HEK293 (cell line): ENCODE results near the gene RAF1.
A peak's percentile ranks its signal among the peaks of the same experiment; 100 is the strongest.

ENCODE experiments used
- CTCF ChIA-PET: fragments of 350-600 bp; formaldehyde crosslinking; extraction: SDS; loops from one replicate; lab custom pipeline; 2021; ENCODE audit warnings: antibody characterized with exemption; lab: Yijun Ruan, JAX
- POLR2A ChIA-PET: fragments of 300-600 bp; formaldehyde crosslinking; extraction: SDS; loops from one replicate; lab custom pipeline; 2020; ENCODE audit warnings: antibody characterized with exemption, inconsistent platforms; lab: Yijun Ruan, JAX
- H3K27ac ChIP-seq: fragments of 200-500 bp; sonication (Bioruptor generic); 2 replicates; pipeline ENCODE4 v1.5.1; 2014; ENCODE audit warnings: low read depth, low read length, control low read depth, inconsistent platforms; ENCODE audit errors: extremely low read depth
- H3K36me3 ChIP-seq, 2 experiments: fragments of 200-500 bp in 1 of 2; sonication (Bioruptor generic) in 1 of 2; 1 replicate in 1 of 2; 2 replicates in 1 of 2; pipeline ENCODE4 v1.5.1; 2014 to 2017; ENCODE audit warnings: inconsistent platforms in 2 of 2, low read length in 2 of 2; ENCODE audit not compliant: control insufficient read depth in 2 of 2, insufficient read depth in 1 of 2
- H3K4me1 ChIP-seq: fragments of 200-500 bp; sonication (Bioruptor generic); 2 replicates; pipeline ENCODE4 v1.5.1; 2014; ENCODE audit warnings: mild to moderate bottlenecking, low read length, inconsistent platforms; ENCODE audit not compliant: control insufficient read depth, insufficient read depth
- H3K4me3 ChIP-seq: 2 replicates; pipeline ENCODE4 v1.5.1; 2011; ENCODE audit warnings: low read depth, mild to moderate bottlenecking, control low read depth, low read length, moderate library complexity
- H3K9me3 ChIP-seq: fragments of 200-500 bp; sonication (Bioruptor generic); 2 replicates; pipeline ENCODE4 v1.5.1; 2014; ENCODE audit warnings: low read depth, low read length, inconsistent platforms; ENCODE audit not compliant: control insufficient read depth, insufficient read depth
- KLF16 ChIP-seq: fragments of 450-650 bp; formaldehyde crosslinking; IDR thresholded peaks from 2 replicates; pipeline ENCODE4 v1.5.1; 2017; ENCODE audit warnings: missing biosample characterization, missing genetic modification characterization
- KLF17 ChIP-seq: fragments of 450-650 bp; formaldehyde crosslinking; IDR thresholded peaks from 2 replicates; pipeline ENCODE4 v1.5.1; 2016; ENCODE audit warnings: missing biosample characterization, missing genetic modification characterization
- KLF9 ChIP-seq: fragments of 450-650 bp; formaldehyde crosslinking; IDR thresholded peaks from 2 replicates; pipeline ENCODE4 v1.5.1; 2016; ENCODE audit warnings: missing biosample characterization, missing genetic modification characterization, low read depth
- SCRT1 ChIP-seq: fragments of 450-650 bp; formaldehyde crosslinking; IDR thresholded peaks from 2 replicates; pipeline ENCODE4 v1.5.1; 2016; ENCODE audit warnings: missing biosample characterization, missing genetic modification characterization, borderline replicate concordance
- SCRT2 ChIP-seq: fragments of 450-650 bp; formaldehyde crosslinking; IDR thresholded peaks from 2 replicates; pipeline ENCODE4 v1.5.1; 2016; ENCODE audit warnings: missing biosample characterization, missing genetic modification characterization
- WT1 ChIP-seq: fragments of 450-650 bp; formaldehyde crosslinking; IDR thresholded peaks from 2 replicates; pipeline ENCODE4 v1.5.1; 2016; ENCODE audit warnings: missing biosample characterization, missing genetic modification characterization
- YY1 ChIP-seq: fragments of 450-650 bp; formaldehyde crosslinking; IDR thresholded peaks from 2 replicates; pipeline ENCODE4 v1.5.1; 2018; ENCODE audit warnings: missing biosample characterization, missing genetic modification characterization
- ZBTB11 ChIP-seq: fragments of 450-650 bp; formaldehyde crosslinking; conservative IDR thresholded peaks from 2 replicates; pipeline ENCODE4 v1.5.1; 2016; ENCODE audit warnings: low read depth, missing biosample characterization, missing genetic modification characterization
- ZBTB17 ChIP-seq: fragments of 450-650 bp; formaldehyde crosslinking; IDR thresholded peaks from 2 replicates; pipeline ENCODE4 v1.5.1; 2016; ENCODE audit warnings: missing biosample characterization, missing genetic modification characterization
- ZNF449 ChIP-seq: fragments of 450-650 bp; formaldehyde crosslinking; IDR thresholded peaks from 2 replicates; pipeline ENCODE4 v1.5.1; 2017; ENCODE audit warnings: missing biosample characterization, mild to moderate bottlenecking, missing genetic modification characterization, moderate library complexity
- ZNF76 ChIP-seq: fragments of 450-650 bp; formaldehyde crosslinking; IDR thresholded peaks from 2 replicates; pipeline ENCODE4; 2016; ENCODE audit warnings: low read depth, missing biosample characterization, missing genetic modification characterization, borderline replicate concordance
- ZNF792 ChIP-seq: fragments of 450-650 bp; formaldehyde crosslinking; IDR thresholded peaks from 2 replicates; pipeline ENCODE4 v1.5.1; 2016; ENCODE audit warnings: missing biosample characterization, missing genetic modification characterization
- ZSCAN4 ChIP-seq: fragments of 450-650 bp; formaldehyde crosslinking; IDR thresholded peaks from 2 replicates; pipeline ENCODE4 v1.5.1; 2017; ENCODE audit warnings: missing biosample characterization, missing genetic modification characterization
- ZSCAN5A ChIP-seq: fragments of 450-650 bp; formaldehyde crosslinking; IDR thresholded peaks from 2 replicates; pipeline ENCODE4 v1.5.1; 2016; ENCODE audit warnings: missing biosample characterization, missing genetic modification characterization

Gene RAF1

GRCh38 chr3:12663936-12664908, at the start of gene RAF1 (continued):
- TF ChIP-seq ZSCAN4 (tag by site-specific recombination) (0 out of 2 replicates have a peak, but pooled peaks have one; percentile 12), YY1 (tag by site-specific recombination) (peak; percentile 92), ZBTB17 (tag by site-specific recombination) (peak; percentile 100), KLF16 (tag by site-specific recombination) (peak; percentile 62), ZBTB11 (tag by site-specific recombination) (peak; percentile 84), ZNF792 (no peak), KLF17 (tag by site-specific recombination) (peak; percentile 68; the same call in 1 of the 2 replicates)

- CTCF ChIA-PET, result interaction anchor here (1.4 to 1.8 kb wide), 2 partner anchors 10 to 77 kb away, joined by 4 to 14 read pairs; no protein-coding TSS in a partner anchor
- Histone ChIP-seq H3K27ac (no peak overlapping the region), H3K36me3 (no peaks in the 10 kb centered on the region), H3K4me3 (no peak overlapping the region), H3K9me3 (no peaks in the 10 kb centered on the region), H3K4me1 (no peaks in the 10 kb centered on the region)
- TF ChIP-seq SCRT2 (tag by site-specific recombination), result peak; percentile 84
- no peak for TF ChIP-seq KLF9 (tag by site-specific recombination)
- TF ChIP-seq ZSCAN5A (tag by site-specific recombination), result no peak
- TF ChIP-seq ZNF449 (tag by site-specific recombination), result no peak
- no peak for TF ChIP-seq WT1 (tag by site-specific recombination)
- TF ChIP-seq SCRT1, result peak; percentile 77
- no peak for TF ChIP-seq ZNF76 (tag by site-specific recombination)
- POLR2A ChIA-PET, result no interaction called here
These were observed 46.1 kb upstream of the RAF1 start for GRCh38 chr3:12710062-12710461.
